ENCODE results near the gene ZGPAT.

Gene ZGPAT

GRCh38 chr20:63735859-63736718 lies 28.2 kb downstream of the ZGPAT start, which contains the start of gene LIME1:
Gene LIME1, plus strand, starts transcription at chr20:63736664. Its CDS starts 886 bp downstream, at chr20:63737550.
- no peak for DNase-seq

GRCh38 chr20:63736893-63737694 lies 29.3 kb downstream of the ZGPAT start:
- no peak for DNase-seq

GRCh38 chr20:63737695-63737944 lies 29.8 kb downstream of the ZGPAT start:
- no peak for DNase-seq

GRCh38 chr20:63737945-63738686 lies 30.3 kb downstream of the ZGPAT start:
- DNase-seq: no peak

- no peak for DNase-seq
Observed at GRCh38 chr20:63738687-63739129, 30.9 kb downstream of the ZGPAT start.

- DNase-seq: no peak
Observed at GRCh38 chr20:63739130-63740069, 31.6 kb downstream of the ZGPAT start, which contains the start of gene SLC2A4RG. Gene SLC2A4RG, plus strand, starts transcription at chr20:63739776. Its CDS starts 137 bp downstream, at chr20:63739913.

GRCh38 chr20:63740070-63740626 lies 32.3 kb downstream of the ZGPAT start:
- no peak for DNase-seq

- no peak for DNase-seq
Observed at GRCh38 chr20:63740627-63741353, 33.0 kb downstream of the ZGPAT start.

GRCh38 chr20:63741354-63741675 lies 33.5 kb downstream of the ZGPAT start:
- DNase-seq: no peak

GRCh38 chr20:63741676-63742380 lies 34.0 kb downstream of the ZGPAT start:
- no peak for DNase-seq

GRCh38 chr20:63742381-63743024 lies 34.7 kb downstream of the ZGPAT start:
- DNase-seq: no peak

GRCh38 chr20:63743210-63743970 lies 35.6 kb downstream of the ZGPAT start:
- no peak for DNase-seq

- DNase-seq: no peak
Observed at GRCh38 chr20:63744158-63744557, 36.3 kb downstream of the ZGPAT start.

- no peak for DNase-seq
Observed at GRCh38 chr20:63744574-63745423, 37.0 kb downstream of the ZGPAT start.

- no peak for DNase-seq
Observed at GRCh38 chr20:63745424-63745805, 37.6 kb downstream of the ZGPAT start.

GRCh38 chr20:63745961-63746731 lies 38.3 kb downstream of the ZGPAT start:
- no peak for DNase-seq

GRCh38 chr20:63746751-63747315 lies 39.0 kb downstream of the ZGPAT start:
- DNase-seq: no peak
